HG03135 (cell line): ENCODE data around the gene L3MBTL1.
"Not testable (repeated sequence)": the region's sequence is repeated elsewhere in the genome, so short reads cannot be mapped to it uniquely, and the experiment has no call there.

ENCODE experiments used
- ATAC-seq: cut with Tn5 transposase; IDR thresholded peaks from one replicate; pipeline ENCODE4 v1.9.1; 2021; ENCODE audit warnings: mild to moderate bottlenecking, moderate library complexity; ENCODE audit not compliant: unreplicated experiment

Gene L3MBTL1

DNA sequence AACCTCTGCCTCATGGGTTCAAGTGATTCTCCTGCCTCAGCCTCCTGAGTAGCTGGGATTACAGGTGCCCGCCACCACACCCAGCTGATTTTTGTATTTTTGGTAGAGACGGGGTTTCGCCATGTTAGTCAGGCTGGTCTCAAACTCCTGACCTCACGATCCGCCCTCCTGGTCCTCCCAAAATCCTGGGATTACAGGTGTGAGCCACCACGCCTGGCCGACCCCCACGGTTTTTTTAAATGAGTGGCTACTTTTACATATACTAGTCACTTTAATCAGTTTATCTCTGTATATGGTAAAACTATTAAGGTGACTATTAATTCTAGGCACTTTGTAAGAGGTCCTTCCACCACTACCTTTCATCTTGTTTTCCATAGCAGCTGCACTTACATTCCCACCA, 5.5 kb upstream of the L3MBTL1 start:
- ATAC-seq, result not testable (repeated sequence)

DNA sequence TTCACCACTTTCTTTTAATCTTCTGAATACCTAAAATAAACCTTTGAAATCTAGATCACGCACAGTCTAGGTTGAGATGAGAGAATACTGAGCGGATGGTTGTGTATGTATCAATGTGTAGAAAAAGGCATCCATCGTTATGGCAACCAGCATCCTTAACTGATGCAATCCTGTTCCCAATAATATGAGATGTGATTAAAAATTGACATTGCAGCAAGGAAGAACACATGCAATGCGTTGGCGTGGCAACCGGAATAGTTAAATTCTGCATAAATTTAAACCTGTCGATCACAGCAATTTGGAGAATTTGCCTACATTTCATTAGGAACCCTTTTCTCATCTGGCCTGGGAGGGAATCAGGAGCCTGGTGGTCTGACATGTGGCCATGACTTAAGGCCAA, 1.3 kb upstream of the L3MBTL1 start:
- no peak for ATAC-seq

- ATAC-seq, result no peak
These were observed 609 bp downstream of the L3MBTL1 start for GRCh38 chr20:43508106-43508505.

DNA sequence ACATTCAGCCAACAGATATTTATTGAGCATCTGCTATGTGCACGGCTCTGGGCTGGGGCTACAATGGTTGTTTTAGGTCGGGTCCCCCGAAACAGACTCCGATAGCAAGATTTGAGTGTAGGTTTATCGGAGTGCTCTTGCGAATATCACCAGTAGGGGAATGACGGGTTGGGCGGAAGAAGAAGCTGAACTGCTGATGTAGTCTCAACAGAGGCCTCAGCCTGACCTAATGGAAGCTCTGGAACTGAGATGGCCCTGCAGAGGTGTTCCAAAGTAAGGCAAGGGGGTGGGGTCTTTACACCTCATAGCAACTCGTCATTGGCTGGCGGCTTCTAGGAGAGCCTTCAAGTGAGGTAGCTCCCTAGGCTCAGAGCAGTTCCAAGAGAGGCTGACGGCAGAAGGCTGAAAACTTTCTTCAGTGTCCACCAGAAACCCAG, 1.1 kb downstream of the L3MBTL1 start:
- ATAC-seq, result no peak

GRCh38 chr20:43511879-43512278, 4.4 kb downstream of the L3MBTL1 start:
- no peak for ATAC-seq

- no peak for ATAC-seq
These were observed 6.0 kb downstream of the L3MBTL1 start for GRCh38 chr20:43513372-43513930.

GRCh38 chr20:43513931-43514647, 6.6 kb downstream of the L3MBTL1 start:
- ATAC-seq, result peak; percentile 84

DNA sequence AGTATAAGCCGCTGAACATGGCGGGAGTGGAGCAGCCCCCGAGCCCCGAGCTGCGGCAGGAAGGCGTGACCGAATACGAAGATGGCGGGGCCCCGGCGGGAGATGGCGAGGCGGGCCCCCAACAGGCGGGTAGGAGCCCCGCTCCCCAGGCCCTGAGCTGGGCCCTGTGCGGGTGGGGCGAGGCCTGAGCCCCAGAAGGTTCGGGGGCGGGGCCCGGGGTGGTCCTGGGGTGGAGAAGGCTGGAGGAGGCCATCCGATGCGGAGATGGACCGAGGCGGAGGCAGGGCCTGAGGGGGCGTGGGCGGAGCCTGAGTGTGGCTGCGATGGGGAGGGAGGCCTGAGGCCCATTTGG, 7.1 kb downstream of the L3MBTL1 start:
- ATAC-seq, result peak; percentile 24

DNA sequence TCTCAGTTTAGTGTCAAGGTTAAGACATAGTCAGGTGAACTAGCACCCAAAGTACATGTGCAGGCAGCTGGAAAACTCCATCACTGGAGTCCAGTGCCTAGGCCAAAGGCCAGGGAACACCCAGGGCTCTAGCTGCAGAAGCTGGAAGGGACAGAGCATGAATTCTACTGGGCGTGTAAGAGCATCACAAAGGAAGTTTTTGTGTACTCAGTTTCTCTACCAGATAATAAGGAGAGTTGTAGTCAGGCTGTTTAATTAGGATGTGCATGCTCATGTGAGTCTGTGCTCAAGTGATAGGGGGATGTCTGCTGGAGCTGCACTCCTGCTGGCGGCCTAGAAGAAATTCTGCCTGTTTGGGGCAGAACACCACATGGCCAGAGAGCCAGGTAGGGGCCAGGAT, 8.1 kb downstream of the L3MBTL1 start:
- no peak for ATAC-seq

- no peak for ATAC-seq
These were observed 8.8 kb downstream of the L3MBTL1 start for GRCh38 chr20:43516251-43516824.

DNA sequence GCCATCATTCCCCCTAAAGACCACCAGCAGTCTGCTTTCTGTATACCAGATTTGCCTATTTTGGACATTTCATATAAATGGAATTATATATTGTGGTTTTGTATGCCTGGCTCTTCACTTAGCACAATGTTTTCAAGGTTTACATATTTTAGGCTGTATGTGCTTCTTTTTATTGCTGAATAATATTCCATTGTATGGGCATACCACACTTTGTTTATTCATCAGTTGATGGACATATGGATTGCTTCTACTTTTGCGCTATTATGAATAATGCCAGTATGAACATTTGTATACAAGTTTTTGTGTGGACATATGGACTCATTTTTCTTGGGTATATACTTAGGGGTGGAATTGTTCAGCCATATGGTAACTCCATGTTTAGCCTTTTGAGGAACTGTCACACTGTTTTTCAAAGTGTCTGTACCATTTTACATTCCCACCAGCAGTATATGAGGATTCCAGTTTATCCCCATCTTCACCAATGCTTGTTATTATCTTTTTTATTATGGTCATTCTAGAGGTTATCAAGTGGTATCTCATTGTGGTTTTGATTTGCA, 12.7 kb downstream of the L3MBTL1 start:
- no peak for ATAC-seq

DNA sequence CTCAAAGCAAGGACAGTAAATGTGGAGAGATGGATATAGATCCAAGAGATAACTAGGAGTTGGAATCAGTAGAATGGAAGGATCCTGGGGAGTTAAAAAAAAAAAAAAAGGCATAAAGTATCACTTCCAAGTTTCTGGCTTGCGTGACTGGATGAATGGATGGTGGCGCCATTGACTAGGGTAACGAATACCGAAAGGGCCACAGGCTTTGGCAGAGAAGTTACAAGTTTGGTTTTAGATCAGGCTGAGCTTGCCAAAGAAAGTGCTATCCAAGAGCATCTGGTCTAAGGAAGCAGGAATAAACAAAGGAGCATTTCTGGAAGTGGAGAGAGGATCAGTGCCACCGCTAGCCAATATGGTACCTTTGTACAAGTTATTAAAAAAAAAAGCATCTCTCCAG, 17.5 kb downstream of the L3MBTL1 start:
- no peak for ATAC-seq

GRCh38 chr20:43528258-43528875, 20.9 kb downstream of the L3MBTL1 start:
- ATAC-seq, result no peak

DNA sequence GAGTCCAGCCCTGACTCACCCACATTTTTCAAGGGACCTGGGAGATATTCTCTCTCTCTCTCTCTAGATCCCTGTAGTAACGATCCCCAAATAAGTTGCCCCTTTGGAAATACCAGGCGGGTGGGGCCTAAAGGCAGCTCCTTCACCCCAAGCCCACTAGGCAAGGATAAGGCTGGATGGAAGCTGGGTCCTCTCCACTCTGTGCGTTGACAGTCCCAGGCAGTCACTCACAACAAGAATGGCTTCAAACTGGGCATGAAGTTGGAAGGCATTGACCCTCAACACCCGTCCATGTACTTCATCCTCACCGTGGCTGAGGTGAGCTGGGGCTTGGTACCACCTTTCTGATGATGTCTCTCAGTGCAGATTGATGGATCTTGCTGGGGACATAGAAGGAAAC, 21.6 kb downstream of the L3MBTL1 start:
- no peak for ATAC-seq

DNA sequence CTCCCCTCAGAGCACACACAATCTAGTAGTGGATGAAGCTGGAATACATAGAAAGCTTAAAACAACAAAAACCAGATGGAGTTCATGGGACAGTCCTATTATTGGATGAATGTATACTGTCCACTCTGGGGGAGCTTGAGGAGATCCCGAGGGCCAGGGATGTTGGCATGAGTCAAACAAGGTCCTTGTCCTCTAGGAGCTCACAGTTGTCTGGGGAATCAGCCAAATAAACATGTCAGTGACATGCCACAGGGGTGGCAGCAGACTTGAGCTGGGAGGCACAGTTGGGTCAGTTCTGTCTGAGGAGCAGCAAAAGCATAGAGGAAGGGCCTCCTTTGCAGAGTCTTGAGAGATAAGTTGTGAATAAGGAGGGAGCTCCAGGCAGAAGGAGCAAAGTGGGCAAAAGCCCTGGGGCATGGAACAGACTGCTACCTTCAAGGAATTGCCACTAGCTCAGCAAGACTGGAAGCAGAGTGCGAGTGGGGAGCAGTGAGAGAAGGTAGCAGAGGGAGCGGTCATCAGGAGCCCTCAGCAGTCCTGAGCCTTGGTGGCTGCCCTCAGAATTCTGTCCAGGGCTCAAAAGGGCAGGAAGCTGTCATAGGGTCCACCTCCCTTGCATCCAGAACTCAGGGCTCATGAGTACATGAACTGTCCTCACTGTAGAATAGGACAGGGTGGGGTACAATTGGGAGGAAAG, 22.1 kb downstream of the L3MBTL1 start:
- no peak for ATAC-seq

DNA sequence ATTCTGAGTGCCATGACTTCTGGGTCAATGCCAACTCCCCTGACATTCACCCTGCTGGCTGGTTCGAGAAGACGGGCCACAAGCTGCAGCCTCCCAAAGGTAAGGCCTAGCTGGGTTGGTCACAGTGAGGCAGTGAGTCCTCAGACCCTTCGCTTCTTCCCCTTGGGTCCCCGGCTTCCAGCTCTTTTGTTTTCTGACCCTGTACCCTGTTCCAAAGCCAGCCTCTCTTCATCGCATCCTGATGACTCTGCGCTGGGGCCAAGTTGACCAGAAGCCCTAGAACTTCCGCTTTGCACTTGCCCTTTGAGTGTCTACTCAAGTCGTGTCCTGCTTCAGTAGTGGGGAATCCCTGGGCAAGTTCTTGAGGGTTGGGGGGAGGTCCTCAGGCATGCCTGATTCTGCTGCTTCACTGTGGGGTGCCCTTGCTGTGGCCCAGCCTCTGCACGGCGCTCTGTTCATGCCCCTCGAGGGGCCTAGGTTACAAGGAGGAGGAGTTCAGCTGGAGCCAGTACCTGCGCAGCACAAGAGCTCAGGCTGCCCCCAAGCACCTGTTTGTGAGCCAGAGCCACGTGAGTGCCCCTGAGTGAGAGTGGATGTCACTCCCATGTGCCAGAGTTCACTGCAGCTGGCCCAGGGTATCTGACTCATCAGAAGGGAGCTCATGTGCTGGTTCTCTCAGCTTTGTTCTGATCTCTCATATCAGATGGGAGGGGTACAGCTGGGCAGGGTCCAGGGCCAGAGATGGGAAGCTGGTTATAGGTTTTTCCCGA, 23.0 kb downstream of the L3MBTL1 start:
- ATAC-seq, result no peak

GRCh38 chr20:43531091-43531443, 23.6 kb downstream of the L3MBTL1 start:
- no peak for ATAC-seq

- no peak for ATAC-seq
These were observed 25.0 kb downstream of the L3MBTL1 start for GRCh38 chr20:43532416-43533055.

DNA sequence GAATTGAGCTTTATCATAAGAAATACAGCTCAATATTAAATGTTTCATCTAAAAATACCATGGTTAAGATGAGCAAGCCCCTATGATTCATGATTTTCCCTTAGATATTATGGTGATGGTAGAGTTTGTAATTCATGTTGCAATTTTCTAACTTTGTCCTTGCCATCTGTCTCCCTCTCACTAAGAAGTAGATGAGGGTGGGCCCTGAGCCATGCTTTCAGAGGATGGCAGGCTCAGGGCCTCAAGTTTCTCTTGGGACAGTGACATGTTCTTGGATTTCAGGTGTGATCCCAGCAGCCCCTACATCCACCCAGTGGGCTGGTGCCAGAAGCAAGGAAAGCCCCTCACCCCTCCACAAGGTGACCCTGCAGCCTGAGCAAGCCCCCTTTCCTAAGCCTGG, 25.6 kb downstream of the L3MBTL1 start:
- ATAC-seq, result no peak

DNA sequence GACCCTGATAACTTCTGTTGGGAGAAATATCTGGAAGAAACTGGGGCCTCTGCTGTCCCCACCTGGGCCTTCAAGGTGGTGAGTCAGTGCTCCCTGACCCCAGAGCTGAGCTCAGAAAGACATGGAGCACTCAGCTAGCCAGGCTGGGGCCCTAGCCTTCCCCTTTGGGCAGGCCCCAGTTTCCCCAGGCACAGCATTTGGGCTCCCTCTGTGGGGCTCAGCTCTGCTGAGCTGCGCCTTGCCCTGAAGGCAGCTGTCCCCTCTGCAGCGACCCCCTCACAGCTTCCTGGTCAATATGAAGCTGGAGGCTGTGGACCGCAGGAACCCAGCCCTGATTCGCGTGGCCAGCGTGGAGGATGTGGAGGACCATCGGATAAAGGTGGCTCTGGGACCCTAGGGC, 26.5 kb downstream of the L3MBTL1 start:
- no peak for ATAC-seq
